ENCODE results near the gene MRPL18. TPM values are rescaled to one million over a fixed set of nuclear protein-coding genes. Genes with fewer than 3 reads are reported as not detected.

MRPL18 gene
- total and polyA plus RNA-seq, 2 donors (not counting 1 experiment from before 2014, with no cell fraction given) = 80.4 to 87.1 TPM

- Histone ChIP-seq H3K4me1 (ENCODE audit: control insufficient read depth, extremely low read depth, insufficient read depth, low read length) (no peaks in the 10 kb centered on the region), H3K9ac (ENCODE audit: insufficient read depth, low read length) (no peak overlapping the region), H3K79me2 (ENCODE audit: control insufficient read depth, insufficient read depth, low read length) (peaks cover 13% of the 10 kb centered on the region), H3K36me3 (ENCODE audit: control insufficient read depth, insufficient read depth, low read length) (peaks cover 20% of the 10 kb centered on the region), H3K4me3 (replicated peaks in 1 of 4; ENCODE audit: control extremely low read depth in 1 of 4, insufficient read depth in 1 of 4, low read depth in 3 of 4, low read length in 4 of 4) (no peak overlapping the region), H3K9me3 (ENCODE audit: control insufficient read depth, insufficient read depth, low read depth, low read length) (no peaks in the 10 kb centered on the region), H2AFZ (ENCODE audit: low read length) (no peak overlapping the region), H4K20me1 (ENCODE audit: control insufficient read depth, extremely low read depth, insufficient read depth, low read length) (no peaks in the 10 kb centered on the region), H3K27ac (ENCODE audit: insufficient read depth, low read length) (no peak overlapping the region), H3K27me3 (ENCODE audit: control insufficient read depth, insufficient read depth, low read length) (no peaks in the 10 kb centered on the region), H3K4me2 (ENCODE audit: extremely low read depth, insufficient read depth, low read length) (no peak overlapping the region)
- DNase-seq (ENCODE audit: low read depth in 2 of 2) = no peak
- TF ChIP-seq, protein P1, sequence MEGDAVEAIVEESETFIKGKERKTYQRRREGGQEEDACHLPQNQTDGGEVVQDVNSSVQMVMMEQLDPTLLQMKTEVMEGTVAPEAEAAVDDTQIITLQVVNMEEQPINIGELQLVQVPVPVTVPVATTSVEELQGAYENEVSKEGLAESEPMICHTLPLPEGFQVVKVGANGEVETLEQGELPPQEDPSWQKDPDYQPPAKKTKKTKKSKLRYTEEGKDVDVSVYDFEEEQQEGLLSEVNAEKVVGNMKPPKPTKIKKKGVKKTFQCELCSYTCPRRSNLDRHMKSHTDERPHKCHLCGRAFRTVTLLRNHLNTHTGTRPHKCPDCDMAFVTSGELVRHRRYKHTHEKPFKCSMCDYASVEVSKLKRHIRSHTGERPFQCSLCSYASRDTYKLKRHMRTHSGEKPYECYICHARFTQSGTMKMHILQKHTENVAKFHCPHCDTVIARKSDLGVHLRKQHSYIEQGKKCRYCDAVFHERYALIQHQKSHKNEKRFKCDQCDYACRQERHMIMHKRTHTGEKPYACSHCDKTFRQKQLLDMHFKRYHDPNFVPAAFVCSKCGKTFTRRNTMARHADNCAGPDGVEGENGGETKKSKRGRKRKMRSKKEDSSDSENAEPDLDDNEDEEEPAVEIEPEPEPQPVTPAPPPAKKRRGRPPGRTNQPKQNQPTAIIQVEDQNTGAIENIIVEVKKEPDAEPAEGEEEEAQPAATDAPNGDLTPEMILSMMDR (conservative IDR thresholded peaks at IDR 0.05 in 1 of 2, IDR thresholded peaks at IDR 0.05 in 1 of 2; ENCODE audit: low read depth in 1 of 2, low read length in 2 of 2) = no peak
- TF ChIP-seq EZH2 (IDR thresholded peaks at IDR 0.05; ENCODE audit: low read length, missing control alignments) = no peak
These were observed 11.6 kb upstream of the MRPL18 start for GRCh38 chr6:159778542-159779103.

- Histone ChIP-seq H3K79me2 (ENCODE audit: control insufficient read depth, insufficient read depth, low read length) (peaks cover 81% of the 10 kb centered on the region), H3K9ac (ENCODE audit: insufficient read depth, low read length) (peak overlapping the region; percentile 95), H3K27ac (ENCODE audit: insufficient read depth, low read length) (peak overlapping the region; percentile 85), H4K20me1 (ENCODE audit: control insufficient read depth, extremely low read depth, insufficient read depth, low read length) (no peaks in the 10 kb centered on the region), H3K4me2 (ENCODE audit: extremely low read depth, insufficient read depth, low read length) (peak overlapping the region; percentile 93), H3K4me3 (replicated peaks in 1 of 4; ENCODE audit: control extremely low read depth in 1 of 4, insufficient read depth in 1 of 4, low read depth in 3 of 4, low read length in 4 of 4) (peak overlapping the region; percentile 72 to 94 (median 84)), H3K27me3 (ENCODE audit: control insufficient read depth, insufficient read depth, low read length) (no peaks in the 10 kb centered on the region), H3K9me3 (ENCODE audit: control insufficient read depth, insufficient read depth, low read depth, low read length) (no peaks in the 10 kb centered on the region), H3K4me1 (ENCODE audit: control insufficient read depth, extremely low read depth, insufficient read depth, low read length) (peaks cover 14% of the 10 kb centered on the region), H3K36me3 (ENCODE audit: control insufficient read depth, insufficient read depth, low read length) (peaks cover 10% of the 10 kb centered on the region), H2AFZ (ENCODE audit: low read length) (no peak overlapping the region)
- TF ChIP-seq, protein P1 (conservative IDR thresholded peaks at IDR 0.05 in 1 of 2, IDR thresholded peaks at IDR 0.05 in 1 of 2; ENCODE audit: low read depth in 1 of 2, low read length in 2 of 2) = no peak
- TF ChIP-seq EZH2 (IDR thresholded peaks at IDR 0.05; ENCODE audit: low read length, missing control alignments) = no peak
- DNase-seq (ENCODE audit: low read depth in 2 of 2) = no peak
These were observed 2.0 kb upstream of the MRPL18 start for GRCh38 chr6:159788276-159788675.

GRCh38 chr6:159788753-159789376, 1.4 kb upstream of the MRPL18 start:
- peaks cover 9% of the 10 kb centered on the region for H3K36me3 ChIP-seq (ENCODE audit: control insufficient read depth, insufficient read depth, low read length)
- peak overlapping the region; percentile 93 for H3K4me2 ChIP-seq (ENCODE audit: extremely low read depth, insufficient read depth, low read length)
- TF ChIP-seq, protein P1 (conservative IDR thresholded peaks at IDR 0.05 in 1 of 2, IDR thresholded peaks at IDR 0.05 in 1 of 2; ENCODE audit: low read depth in 1 of 2, low read length in 2 of 2) = no peak
- TF ChIP-seq EZH2 (IDR thresholded peaks at IDR 0.05; ENCODE audit: low read length, missing control alignments) = no peak
- peak overlapping the region; percentile 85 for H3K27ac ChIP-seq (ENCODE audit: insufficient read depth, low read length)
- H3K79me2 ChIP-seq (ENCODE audit: control insufficient read depth, insufficient read depth, low read length) = peaks cover 78% of the 10 kb centered on the region
- H3K9ac ChIP-seq (ENCODE audit: insufficient read depth, low read length) = peak overlapping the region; percentile 95
- peaks cover 14% of the 10 kb centered on the region for H3K4me1 ChIP-seq (ENCODE audit: control insufficient read depth, extremely low read depth, insufficient read depth, low read length)
- no peaks in the 10 kb centered on the region for H3K27me3 ChIP-seq (ENCODE audit: control insufficient read depth, insufficient read depth, low read length)
- H2AFZ ChIP-seq (ENCODE audit: low read length) = peak overlapping the region; percentile 71
- peak overlapping the region; percentile 72 to 94 (median 84) for H3K4me3 ChIP-seq (replicated peaks in 1 of 4; ENCODE audit: control extremely low read depth in 1 of 4, insufficient read depth in 1 of 4, low read depth in 3 of 4, low read length in 4 of 4)
- DNase-seq (ENCODE audit: low read depth in 2 of 2) = peak; percentile 41 to 46
- H4K20me1 ChIP-seq (ENCODE audit: control insufficient read depth, extremely low read depth, insufficient read depth, low read length) = no peaks in the 10 kb centered on the region
- H3K9me3 ChIP-seq (ENCODE audit: control insufficient read depth, insufficient read depth, low read depth, low read length) = no peaks in the 10 kb centered on the region

All from fibroblast of lung (primary cell).